Ectodermal cell (in vitro differentiated cells): ENCODE data around the gene ZNF701.

ENCODE experiments used
- H3K27ac ChIP-seq: 2 replicates; pipeline ENCODE4 v1.7.0; 2013; ENCODE audit warnings: mild to moderate bottlenecking, low read depth, low read length; ENCODE audit not compliant: insufficient read depth, poor library complexity, severe bottlenecking
- H3K27me3 ChIP-seq: 2 replicates; pipeline ENCODE4 v1.7.0; 2013; ENCODE audit warnings: mild to moderate bottlenecking, low read length; ENCODE audit not compliant: insufficient read depth, control insufficient read depth, poor library complexity, severe bottlenecking
- H3K36me3 ChIP-seq: one replicate; pipeline ENCODE4 v1.7.0; 2013; ENCODE audit warnings: low read length; ENCODE audit not compliant: control insufficient read depth, insufficient read depth
- H3K4me1 ChIP-seq: one replicate; pipeline ENCODE4 v1.7.0; 2013; ENCODE audit warnings: low read length; ENCODE audit not compliant: control insufficient read depth, insufficient read depth
- H3K4me3 ChIP-seq: 2 replicates; pipeline ENCODE4 v1.7.0; 2013; ENCODE audit warnings: low read depth, low read length, control low read depth; ENCODE audit not compliant: insufficient read depth
- H3K9me3 ChIP-seq: 2 replicates; pipeline ENCODE4 v1.7.0; 2013; ENCODE audit warnings: mild to moderate bottlenecking, low read length, moderate library complexity; ENCODE audit not compliant: control insufficient read depth
- WGBS, 2 experiments: methylation state at CpG; one replicate each; pipeline ENCODE4 v1.1.7; 2013; ENCODE audit warnings: missing lambda C conversion rate in 2 of 2; 5-methylcytosine and 5-hydroxymethylcytosine counted together

Gene ZNF701

DNA sequence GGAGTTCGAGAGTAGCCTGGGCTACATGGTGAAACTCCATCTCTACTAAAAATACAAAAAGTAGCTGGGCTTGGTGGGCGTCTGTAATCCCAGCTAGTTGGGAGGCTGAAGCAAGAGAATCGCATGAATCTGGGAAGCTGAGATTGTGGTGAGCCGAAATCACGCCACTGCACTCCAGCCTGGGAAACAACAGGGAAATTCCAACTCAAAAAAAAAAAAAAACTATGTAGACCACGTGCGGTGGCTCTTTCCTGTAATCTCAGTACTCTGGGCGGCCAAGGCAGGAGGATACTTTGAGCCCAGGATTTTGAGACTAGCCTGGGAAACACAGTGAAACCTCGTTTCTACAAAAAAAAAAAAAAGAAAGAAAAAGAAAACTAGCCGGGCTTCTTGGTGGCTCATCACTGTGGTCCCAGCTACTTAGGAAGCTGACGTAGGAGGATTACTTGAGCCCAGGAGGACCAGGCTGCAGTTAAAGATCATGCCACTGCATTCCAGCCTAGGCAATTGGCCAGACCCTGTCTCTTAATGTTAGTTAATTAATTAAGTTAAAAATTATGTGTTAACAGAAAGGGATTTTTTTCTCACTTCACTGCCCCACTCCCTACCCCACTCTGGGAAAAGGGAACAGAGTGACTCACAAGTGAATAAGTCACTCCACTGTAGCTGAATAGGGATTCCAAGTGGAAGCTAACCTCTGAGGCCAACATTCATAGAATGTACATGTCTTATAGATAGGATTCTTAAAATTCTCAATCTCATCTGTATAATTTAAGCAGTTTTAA, 65.9 kb downstream of the ZNF701 start:
- Histone ChIP-seq H3K27ac (no peak overlapping the region), H3K4me3 (no peak overlapping the region), H3K9me3 (no peaks in the 10 kb centered on the region), H3K36me3 (no peaks in the 10 kb centered on the region), H3K4me1 (no peaks in the 10 kb centered on the region), H3K27me3 (no peaks in the 10 kb centered on the region)
- WGBS, 2 experiments, result 88 to 92% methylated on average over 11 of the region's 11 CpGs
